HG03066 (cell line): ENCODE data around the gene VANGL1.

ENCODE experiments used
- ATAC-seq: cut with Tn5 transposase; IDR thresholded peaks from one replicate; pipeline ENCODE4 v1.9.1; 2021; ENCODE audit warnings: low read depth; ENCODE audit not compliant: unreplicated experiment

Gene VANGL1

DNA sequence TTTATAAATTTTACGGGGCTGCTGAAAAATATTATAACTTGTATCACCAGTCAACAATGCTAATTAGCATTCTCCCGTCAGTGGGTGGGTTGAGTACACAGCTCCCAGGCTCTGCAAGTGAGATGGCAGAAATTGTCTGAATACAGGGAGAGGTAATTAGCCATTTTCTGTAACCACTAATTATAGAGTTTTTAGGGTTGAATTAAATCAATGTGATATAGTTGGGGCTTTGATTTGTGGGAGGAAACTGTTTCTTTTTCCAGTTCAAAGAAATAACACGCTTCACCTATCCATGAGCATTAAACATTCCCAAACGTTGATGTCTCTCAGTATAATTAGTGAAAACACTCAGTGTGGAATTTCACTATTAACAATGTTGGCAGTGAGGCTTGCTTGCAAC lies 1.5 kb downstream of the VANGL1 start:
- no peak for ATAC-seq

DNA sequence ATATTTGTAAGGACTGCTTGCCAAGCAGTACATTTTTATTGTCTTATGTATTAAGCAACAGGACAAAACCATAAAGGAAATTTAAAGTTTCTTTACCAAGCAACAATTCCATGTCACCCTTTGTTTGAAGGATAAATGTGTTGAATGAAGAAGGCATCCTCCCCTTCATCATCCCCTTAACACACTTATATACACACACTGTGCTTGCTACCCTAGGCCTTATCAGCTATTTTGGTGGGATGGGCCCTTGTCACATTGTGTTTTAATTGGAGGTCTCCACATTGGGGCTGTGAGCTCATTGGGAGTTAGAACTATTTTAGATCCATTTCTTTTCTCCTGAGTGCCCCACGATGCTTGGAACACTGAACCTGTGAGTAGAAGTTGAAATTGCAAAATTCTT lies 1.9 kb downstream of the VANGL1 start:
- ATAC-seq = no peak

DNA sequence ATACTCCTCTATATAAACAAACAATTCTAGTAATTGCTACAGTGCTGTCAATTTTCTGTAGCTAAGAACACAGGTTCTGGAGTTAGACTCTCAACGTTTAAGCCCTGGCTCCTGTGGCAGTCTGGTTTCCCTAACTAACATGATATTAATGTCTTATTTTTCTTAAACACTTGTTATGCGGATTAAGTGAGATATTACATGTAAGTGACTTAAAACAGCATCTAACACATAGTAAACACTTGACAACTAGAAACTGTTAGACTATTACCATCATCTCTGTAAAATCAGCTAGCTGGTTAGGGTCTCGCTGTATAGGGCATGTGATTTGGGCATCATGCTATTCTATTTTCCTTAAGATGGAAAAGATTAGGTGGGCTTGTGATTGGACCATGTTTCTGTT lies 2.3 kb downstream of the VANGL1 start:
- ATAC-seq = no peak

DNA sequence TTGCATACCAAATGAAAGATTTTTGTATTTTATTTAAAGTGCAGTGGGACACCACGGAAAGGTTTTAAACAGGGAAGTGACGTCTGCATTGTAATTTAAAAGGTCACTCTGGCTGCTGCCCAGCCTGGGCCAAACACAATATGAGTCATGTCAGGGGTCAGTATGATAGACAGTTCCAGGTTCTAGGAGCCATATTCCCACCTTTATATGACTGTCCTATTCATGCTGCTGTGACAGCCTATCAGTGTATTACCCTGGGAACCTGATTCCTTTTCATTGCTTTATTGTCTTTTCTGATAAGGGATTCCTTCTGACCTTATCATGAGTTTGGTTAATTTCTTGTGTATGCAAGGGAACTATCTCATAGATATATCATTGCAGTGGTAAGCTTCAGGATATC lies 5.3 kb downstream of the VANGL1 start:
- ATAC-seq = no peak

DNA sequence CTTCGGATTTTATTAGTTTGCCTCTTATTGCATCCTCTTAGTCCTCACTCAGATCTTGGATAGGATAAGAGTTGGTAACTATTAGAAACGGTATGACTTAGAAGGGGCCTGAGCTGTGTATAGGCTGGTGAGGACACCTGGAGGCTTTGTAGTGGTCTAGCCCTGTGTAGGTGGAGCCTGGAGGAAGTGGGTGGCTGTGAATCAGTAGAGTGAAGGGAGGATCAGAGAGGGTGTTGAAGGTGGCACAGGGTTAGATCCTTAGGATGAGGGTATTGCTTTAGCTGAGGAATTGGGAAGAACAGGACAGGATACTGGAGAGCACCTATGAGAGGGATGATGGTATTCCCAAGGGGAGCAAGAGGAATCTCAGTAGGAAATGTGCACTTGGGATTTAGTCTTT lies 5.7 kb downstream of the VANGL1 start:
- no peak for ATAC-seq

DNA sequence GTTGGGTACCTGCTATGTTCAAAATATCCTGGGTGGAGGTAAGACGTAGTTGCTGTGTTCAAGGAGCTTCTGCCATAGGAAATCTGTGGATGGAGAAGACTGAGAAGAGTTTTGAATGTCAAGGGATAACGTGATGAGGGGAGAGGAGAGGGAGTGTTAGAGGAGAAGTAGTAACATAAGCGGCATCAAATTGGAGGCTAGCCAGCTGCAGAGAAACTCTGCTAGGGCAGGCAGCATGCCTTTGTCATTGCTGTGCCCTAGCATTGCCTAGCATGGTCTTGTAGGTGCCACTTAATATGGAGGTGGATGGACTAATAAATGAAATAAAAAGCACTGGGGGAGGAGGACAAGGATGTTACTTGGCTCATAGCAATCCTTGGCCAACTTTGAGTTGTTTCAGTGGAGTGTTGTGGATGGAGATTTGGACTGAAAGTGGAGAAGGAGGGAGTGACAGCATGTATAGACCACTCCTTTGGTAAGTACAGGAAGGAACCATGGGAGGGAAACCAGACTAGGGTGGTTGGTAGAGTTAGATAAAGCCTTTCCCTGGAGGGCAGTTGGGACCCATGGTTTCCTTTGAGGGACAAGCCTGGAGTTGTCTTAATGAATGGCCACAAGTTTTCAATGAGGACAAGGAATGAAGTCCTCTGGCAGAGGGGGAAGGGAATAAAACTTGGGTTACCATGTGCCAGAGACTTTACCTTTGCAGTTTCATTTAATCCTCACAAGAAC lies 6.3 kb downstream of the VANGL1 start:
- ATAC-seq = no peak

DNA sequence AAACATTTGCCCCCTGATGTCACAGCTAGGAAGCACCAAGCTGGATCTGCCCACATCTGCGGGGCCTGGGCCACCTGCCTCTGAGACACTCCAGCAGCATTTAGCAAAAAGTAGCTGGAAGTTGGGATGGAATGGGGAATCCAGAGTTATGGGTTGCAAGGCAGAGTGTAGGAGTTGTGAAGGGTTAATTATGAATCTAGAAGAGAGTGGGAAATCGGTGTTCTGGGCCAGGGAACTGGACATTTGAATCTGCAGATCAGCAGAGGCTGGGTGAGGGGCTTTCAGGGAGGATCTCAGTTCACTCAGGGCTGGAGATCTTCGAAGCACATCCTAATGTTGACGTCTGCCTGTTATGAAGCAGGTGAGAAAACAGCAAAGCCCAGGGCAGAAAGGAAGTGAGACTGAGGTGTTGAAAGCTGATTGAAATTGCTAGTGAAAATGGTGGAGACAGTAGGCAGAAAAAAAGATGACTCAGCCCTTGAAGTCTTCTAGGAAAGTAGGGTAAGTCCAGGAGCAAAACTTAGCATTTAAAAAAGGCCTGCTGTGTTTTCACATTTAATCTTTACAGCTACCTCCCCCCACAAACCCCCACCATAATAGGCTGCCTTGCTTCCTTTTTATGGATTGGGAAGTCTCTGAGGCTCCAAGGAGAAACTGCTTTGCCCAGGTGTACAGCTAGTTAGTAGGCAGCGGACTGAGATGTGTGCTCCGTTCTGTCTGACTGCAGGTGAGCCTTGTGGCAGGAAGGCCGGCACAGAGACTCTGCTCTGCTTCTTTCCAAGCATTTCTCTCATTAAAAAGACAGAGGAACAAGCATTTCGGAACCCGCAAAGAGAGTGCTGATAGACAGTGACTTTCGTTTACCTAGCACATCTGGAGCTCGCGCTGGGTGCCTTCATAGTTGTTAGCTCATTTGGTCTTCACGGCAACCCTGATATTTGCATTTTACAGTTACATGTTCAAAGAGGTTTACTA lies 7.2 kb downstream of the VANGL1 start:
- ATAC-seq = peak; percentile 88

DNA sequence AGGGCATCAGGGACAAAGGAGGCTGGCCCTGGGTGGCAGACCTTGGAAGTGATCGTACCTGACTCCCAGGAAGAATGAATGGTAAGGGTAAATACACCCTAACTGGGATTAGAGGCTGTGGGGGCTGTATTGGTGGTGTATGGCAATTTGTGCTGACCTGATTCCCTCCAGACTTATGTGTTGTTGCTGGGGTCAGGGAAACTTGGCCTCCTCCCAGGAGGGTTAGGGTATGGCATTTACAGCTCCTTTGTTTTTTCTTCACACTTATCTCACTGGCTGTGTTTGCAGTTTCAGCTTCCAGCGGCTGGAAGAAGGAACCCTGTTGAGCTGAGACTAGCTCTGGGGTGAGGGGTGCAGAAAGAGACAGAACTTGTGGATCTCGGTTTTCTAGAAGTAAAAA lies 8.2 kb downstream of the VANGL1 start:
- no peak for ATAC-seq

DNA sequence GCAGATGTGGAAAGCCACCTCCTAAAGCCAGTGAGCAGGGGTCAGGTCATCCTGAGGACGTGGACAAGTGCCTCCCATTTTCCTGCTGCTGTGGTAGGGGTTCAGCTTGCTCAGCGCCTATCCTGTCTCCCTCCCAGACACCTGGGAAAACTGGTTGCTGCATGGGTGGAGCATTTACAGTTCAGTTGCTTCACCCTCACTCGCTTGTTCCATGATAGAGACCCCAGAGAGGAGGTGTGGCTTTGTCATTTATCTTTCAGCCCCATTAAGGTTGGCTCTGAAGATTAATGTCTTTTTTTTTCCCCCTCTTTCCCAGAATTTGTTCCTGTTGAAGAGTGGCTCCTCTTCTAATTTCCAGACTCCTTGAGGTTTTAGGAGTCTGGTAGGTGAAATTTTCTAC lies 9.2 kb downstream of the VANGL1 start:
- ATAC-seq = no peak

DNA sequence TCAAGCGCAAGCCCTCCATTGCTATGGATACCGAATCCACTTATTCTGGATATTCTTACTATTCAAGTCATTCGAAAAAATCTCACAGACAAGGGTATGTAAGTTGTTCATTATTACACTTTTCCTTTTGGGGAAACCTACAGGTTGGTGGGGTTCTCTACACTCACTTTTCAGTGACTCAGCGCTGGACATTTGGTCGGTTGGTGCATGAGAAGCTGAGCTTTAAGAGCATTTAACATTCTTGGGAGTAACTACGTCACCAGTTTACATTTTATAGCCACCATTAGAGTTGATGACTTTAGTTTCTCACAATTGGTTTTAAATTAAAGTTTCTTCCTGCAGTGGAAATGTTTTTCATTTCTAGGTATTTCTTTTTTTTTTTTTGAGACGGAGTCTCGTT lies 9.6 kb downstream of the VANGL1 start:
- ATAC-seq = no peak

DNA sequence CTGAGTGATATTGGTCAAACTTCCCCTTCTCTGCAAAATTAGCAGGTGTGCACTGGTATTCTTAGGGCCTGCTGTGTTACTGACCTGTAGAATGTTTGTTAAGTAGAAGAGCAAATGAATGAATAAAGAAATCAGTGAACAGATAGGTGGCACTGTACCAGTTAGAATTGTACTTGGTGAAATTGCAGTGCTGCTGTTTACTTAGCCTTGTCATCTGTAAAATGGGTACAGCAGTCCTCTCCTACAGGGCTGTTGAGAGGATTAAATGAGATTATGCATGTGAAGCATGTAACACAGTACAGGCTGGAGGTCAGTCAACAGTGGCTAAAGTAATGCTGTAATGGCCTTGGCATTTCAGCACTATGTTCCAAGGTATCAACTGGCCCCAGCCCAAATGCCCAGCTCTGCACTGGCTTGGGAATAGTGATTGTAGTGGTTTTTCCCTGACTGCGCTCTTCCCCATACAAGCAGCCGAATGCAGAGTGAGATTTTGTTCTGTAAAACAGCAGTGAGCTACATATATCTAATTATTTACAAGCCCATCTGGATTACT lies 10.5 kb downstream of the VANGL1 start:
- ATAC-seq = no peak

DNA sequence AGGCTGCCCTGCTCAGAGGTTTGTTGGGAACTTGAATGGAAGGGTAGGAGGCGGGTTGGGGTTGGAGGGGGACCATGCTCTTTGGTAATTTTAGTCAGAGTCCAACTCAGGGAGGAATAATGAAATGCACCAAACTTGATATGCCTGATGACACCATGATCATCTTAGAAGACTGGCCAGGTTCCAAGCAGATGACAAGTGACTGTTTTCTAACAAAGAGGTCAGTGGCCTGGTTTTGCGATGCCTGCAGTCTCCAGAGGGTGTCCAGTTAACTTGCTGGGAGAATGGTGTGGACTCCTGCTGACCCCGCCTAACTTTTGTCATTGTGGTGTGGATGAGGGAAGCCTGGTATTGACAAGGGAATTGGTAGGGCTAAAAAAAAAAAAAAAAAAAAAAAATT lies 12.4 kb downstream of the VANGL1 start:
- no peak for ATAC-seq

DNA sequence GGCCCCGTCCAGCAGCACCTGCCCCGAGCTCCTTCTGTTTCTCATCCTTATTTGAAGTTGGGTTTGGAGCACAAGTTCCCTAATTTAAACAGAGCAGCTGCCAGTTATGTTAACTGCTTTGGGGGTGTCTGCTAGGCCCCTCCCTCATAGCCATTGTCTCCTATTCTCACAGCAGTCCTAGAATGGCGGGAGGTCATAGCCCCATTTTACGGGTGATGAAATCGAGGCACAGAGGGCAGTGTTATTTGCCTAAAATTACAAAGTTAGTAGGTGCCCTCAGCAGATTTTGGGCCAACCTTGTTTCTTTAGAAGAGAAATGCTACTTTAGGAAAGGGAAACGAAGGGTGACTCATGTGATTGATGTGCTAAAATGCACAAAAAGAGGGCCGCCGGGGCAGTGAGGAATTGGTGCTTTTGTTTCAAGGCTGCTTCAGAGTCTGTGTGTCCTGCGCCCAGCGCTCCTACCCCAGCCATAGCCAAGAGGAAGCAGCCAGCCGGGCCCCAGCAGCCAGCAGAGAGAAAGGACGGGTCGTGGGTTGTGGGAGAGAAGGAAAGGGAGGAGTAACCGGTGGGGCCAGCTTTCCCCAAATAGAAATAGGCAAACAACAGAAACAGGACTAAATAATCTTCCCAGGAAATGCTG lies 13.0 kb downstream of the VANGL1 start:
- no peak for ATAC-seq

DNA sequence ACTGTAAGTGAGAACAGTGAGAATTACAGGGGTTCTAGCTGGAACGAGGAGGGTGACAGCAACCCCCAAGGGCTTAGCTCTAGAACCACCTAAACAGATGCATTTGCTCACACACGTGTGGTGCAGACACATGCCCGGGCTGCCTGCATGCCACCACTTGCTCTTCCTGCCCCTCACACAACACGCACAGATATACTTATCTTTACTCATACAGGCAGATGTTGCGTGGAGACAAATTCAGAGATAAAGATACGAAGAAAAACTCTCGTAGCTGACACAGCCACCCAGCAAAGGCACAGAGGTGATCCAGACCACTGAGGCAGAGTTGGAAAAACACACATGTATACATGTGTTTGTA lies 13.5 kb downstream of the VANGL1 start:
- ATAC-seq = no peak

DNA sequence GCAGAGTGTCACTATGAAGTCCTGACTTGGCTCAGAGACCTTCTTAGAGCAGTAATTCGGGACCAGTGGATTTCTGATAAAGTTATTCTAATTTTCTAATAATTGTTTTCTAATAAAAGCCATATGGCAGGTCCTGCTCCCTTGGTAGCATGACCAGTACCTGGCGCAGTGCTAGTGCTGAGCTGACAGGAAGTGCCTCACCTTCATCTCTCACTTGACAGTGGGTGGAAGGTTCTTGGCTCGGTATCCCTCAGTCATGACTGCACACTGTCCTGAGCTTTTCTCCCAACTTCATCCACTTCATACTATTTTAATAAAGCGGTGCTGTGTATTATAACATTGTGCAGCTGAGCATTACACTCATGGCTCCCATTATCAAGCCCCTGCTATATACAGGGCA lies 14.1 kb downstream of the VANGL1 start:
- no peak for ATAC-seq

DNA sequence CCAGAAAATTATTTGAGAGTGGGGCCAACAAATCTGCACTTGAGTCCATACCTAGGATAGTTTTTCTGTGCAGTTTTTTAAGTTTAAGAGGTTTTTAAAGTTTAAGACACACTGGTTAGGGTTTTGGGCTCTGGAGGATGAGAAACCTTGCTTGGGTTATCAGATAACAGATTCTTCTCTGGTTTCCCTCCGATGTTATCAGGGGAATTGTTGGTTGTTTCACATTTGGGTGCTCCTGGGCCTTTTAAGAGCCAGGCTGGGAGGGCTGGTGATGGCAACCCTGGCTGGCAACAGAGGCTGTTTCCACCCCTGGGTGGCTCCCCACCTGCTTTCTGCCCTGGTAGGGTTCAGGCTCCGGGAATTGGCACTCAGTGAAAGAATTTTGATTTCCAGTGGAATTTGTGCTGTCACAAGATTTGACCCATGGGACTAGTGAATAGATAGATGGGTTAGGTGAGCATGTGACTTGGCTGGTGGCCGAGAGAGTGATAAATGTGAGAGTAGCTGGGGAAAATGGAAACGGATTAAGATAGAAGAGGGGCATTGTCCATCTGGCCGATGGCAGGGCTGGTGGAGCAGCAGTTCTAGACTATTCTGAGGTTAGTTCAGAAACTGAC lies 14.8 kb downstream of the VANGL1 start:
- ATAC-seq = no peak

DNA sequence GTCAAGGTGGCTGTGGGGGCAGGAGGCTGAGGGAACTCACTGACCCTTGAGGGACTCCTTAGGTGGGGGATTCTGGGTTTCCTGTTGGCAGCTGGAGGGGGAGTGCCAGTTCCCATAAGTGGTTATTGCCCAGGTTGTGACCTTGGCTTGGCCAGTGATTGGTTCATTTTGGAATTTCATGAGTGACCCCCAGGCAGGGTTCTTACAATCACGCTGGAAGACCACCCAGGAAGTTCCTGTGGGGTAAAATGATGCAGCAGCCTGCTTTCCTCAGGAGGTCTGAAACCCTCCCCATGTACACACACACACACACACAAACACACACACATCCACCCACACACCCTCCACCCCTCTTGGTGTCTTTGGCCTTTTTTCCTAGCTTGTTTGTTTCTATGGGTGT lies 16.9 kb downstream of the VANGL1 start:
- no peak for ATAC-seq

DNA sequence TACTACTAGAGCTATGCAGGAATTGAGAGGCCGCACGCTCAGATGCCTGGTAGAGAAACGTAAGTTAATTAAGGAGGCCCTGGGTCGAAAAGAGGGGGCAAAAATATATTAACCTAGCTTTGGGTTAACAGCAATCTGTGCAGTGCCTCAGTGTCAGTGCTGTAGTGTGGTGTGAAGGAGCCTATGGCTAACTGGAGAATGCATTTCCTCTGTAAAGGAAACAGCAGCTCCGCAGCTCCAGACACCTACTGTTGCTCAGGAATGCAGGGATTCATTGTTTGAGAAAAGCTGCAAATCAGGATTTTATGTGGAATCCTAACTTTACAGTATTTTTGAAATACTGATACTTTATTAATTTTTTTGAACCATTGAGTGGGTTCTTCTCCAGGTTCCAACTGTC lies 18.4 kb downstream of the VANGL1 start:
- no peak for ATAC-seq

DNA sequence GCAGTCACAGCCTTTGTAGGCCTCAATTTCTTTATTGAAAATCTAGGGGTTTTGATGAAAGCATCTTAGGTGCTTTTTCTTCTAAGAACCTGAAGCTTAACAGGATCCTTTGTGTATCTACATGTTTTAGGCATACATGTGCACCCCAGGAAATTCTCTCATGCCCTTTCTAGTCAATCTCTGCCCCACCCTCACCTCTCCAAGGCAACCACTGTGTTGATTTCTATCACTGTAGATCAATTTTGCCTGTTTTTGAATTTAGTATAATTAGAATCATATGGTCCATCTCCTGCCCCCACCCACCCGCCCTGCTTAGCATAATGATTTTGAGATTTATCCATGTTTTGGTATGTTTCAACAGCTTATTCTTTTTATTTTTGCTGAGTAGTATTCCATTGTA lies 19.4 kb downstream of the VANGL1 start:
- ATAC-seq = no peak

DNA sequence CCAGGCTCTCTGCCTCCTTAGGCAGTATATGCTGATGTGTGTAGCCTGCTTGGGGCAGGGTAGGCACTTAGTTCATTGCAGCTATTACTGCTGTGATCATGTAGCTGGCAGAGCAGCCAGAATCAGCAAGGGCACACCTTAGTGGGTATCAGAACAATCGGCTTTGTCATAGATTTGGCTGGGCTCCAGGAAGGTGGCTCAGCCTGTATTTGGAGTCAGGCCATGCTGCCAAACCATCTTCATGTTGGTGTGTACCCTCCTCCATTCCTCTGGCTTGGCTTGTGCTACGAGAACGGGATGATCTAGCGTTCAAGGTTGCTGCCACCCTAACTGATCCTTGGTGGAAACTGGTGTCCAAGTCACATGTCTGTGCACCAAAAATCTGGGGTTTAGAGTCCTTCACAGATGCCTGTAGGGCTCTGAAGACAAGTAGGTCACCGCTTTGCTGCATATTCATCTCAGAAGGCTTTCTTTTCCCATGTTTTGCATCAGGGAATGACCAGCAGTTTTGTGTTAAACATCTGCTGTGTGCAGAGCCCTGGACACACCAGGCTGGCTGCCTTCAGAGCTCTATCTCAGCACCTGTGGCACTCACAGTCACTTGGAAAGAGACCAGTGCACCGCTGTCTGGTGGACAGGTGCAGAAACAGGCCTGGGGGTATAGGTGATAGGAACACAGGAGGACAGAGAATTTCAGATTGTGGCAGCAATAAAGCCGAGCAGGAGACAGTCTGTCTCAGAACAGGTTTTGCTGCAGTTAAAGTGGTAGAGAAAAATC lies 23.7 kb downstream of the VANGL1 start:
- no peak for ATAC-seq
